Neural cell (in vitro differentiated cells): ENCODE measurements around the gene TULP1. TPM values are rescaled to one million over a fixed set of nuclear protein-coding genes. Genes with fewer than 3 reads are reported as not detected.

Source experiments
- H2AFZ ChIP-seq: fragments of 200-600, 300-800 bp; sonication (generic), shearing (Covaris generic); 2 replicates; pipeline ENCODE4 v1.6.0; 2014; ENCODE audit warnings: low read depth, mild to moderate bottlenecking, antibody characterized with exemption, low read length, moderate library complexity
- H3F3A ChIP-seq: fragments of 200-600 bp; shearing (Covaris generic); 2 replicates; pipeline ENCODE4 v1.6.1; 2016; ENCODE audit warnings: mild to moderate bottlenecking, moderate library complexity, mixed read lengths, antibody characterized with exemption, low read length; ENCODE audit not compliant: insufficient read depth, poor library complexity, severe bottlenecking
- H3K27ac ChIP-seq: fragments of 200-600, 300-800 bp; sonication (generic), shearing (Covaris generic); 2 replicates; pipeline ENCODE4 v1.5.1; 2014; ENCODE audit warnings: mild to moderate bottlenecking, low read length, moderate library complexity
- H3K27me3 ChIP-seq: fragments of 300-800, 200-600 bp; sonication (generic), shearing (Covaris generic); 2 replicates; pipeline ENCODE4 v1.6.0; 2014; ENCODE audit warnings: mild to moderate bottlenecking, low read depth, low read length, moderate library complexity; ENCODE audit not compliant: insufficient read depth
- H3K36me3 ChIP-seq: fragments of 300-800, 200-600 bp; sonication (generic), shearing (Covaris generic); 2 replicates; pipeline ENCODE4 v1.5.1; 2014; ENCODE audit warnings: mild to moderate bottlenecking, antibody characterized with exemption, low read length, moderate library complexity; ENCODE audit not compliant: insufficient read depth
- H3K4me2 ChIP-seq: fragments of 300-800, 200-600 bp; sonication (generic), shearing (Covaris generic); 2 replicates; pipeline ENCODE4 v1.6.0; 2014; ENCODE audit warnings: mild to moderate bottlenecking, low read length
- H3K4me3 ChIP-seq: fragments of 300-800, 200-600 bp; sonication (generic), shearing (Covaris generic); 2 replicates; pipeline ENCODE4 v1.5.1; 2014; ENCODE audit warnings: mild to moderate bottlenecking, low read length, moderate library complexity
- H3K79me2 ChIP-seq: fragments of 200-600 bp; shearing (Covaris generic); replicated peaks from 2 replicates; pipeline ENCODE4 v1.6.0; 2014; ENCODE audit warnings: mild to moderate bottlenecking, low read length, moderate library complexity; ENCODE audit not compliant: insufficient read depth
- H3K9ac ChIP-seq: fragments of 300-800, 200-600 bp; sonication (generic), shearing (Covaris generic); 2 replicates; pipeline ENCODE4 v1.6.1; 2016; ENCODE audit warnings: mild to moderate bottlenecking, low read length, mixed read lengths
- H3K9me2 ChIP-seq: fragments of 200-600 bp; shearing (Covaris generic); 2 replicates; pipeline ENCODE4 v1.6.1; 2016; ENCODE audit warnings: mild to moderate bottlenecking, low read length, mixed read lengths; ENCODE audit not compliant: insufficient read depth
- H3K9me3 ChIP-seq: fragments of 200-600, 300-800 bp; sonication (generic), shearing (Covaris generic); 2 replicates; pipeline ENCODE4 v1.6.1; 2016; ENCODE audit warnings: mild to moderate bottlenecking, mixed run types, low read length, moderate library complexity, mixed read lengths
- H4K20me1 ChIP-seq: fragments of 200-600 bp; shearing (Covaris generic); 2 replicates; pipeline ENCODE4 v1.6.1; 2016; ENCODE audit warnings: mild to moderate bottlenecking, mixed run types; ENCODE audit not compliant: insufficient read depth
- EP300 ChIP-seq: fragments of 450-650 bp; conservative IDR thresholded peaks from 2 replicates; pipeline ENCODE4 v1.6.1; 2014; ENCODE audit warnings: antibody characterized with exemption, mild to moderate bottlenecking, moderate library complexity; ENCODE audit not compliant: poor library complexity, severe bottlenecking
- EZH2 ChIP-seq: fragments of 200-600, 300-800 bp; shearing (Covaris generic), sonication (generic); IDR thresholded peaks from 2 replicates; pipeline ENCODE4 v1.6.1; 2014; ENCODE audit warnings: antibody characterized with exemption, low read length, borderline replicate concordance, mild to moderate bottlenecking; ENCODE audit not compliant: insufficient read depth, poor library complexity, severe bottlenecking
- MXI1 ChIP-seq: fragments of 450-650 bp; conservative IDR thresholded peaks from 2 replicates; pipeline ENCODE4 v1.6.1; 2014; ENCODE audit warnings: antibody characterized with exemption, mild to moderate bottlenecking; ENCODE audit not compliant: poor library complexity, severe bottlenecking
- POLR2AphosphoS5 ChIP-seq: IDR thresholded peaks from 2 replicates; pipeline ENCODE4 v1.6.1; 2012
- RAD21 ChIP-seq: fragments of 450-650 bp; conservative IDR thresholded peaks from 2 replicates; pipeline ENCODE4 v1.6.1; 2014; ENCODE audit warnings: antibody characterized with exemption, mild to moderate bottlenecking, moderate library complexity
- SMC3 ChIP-seq: fragments of 450-650 bp; conservative IDR thresholded peaks from 2 replicates; pipeline ENCODE4 v1.6.1; 2014; ENCODE audit warnings: antibody characterized with exemption, mild to moderate bottlenecking, moderate library complexity; ENCODE audit not compliant: poor library complexity
- TAF1 ChIP-seq: IDR thresholded peaks from 2 replicates; pipeline ENCODE4 v1.6.1; 2012; ENCODE audit warnings: low read depth
- polyA plus RNA-seq: library from polyadenylated mRNA; depleted of rRNA; stranded (reverse); fragments of >200 nt; gene quantifications from 2 replicates; pipeline ENCODE4 v1.2.3, GENCODE V29; 2014
- TF ChIP-seq, protein P1 (sequence below): IDR thresholded peaks from 2 replicates; pipeline ENCODE4 v1.6.1; 2012; ENCODE audit warnings: borderline replicate concordance
- TF ChIP-seq, protein P2 (sequence below): fragments of 450-650 bp; IDR thresholded peaks from 2 replicates; pipeline ENCODE4 v1.5.1; 2014; ENCODE audit warnings: antibody characterized with exemption, mild to moderate bottlenecking, moderate library complexity; ENCODE audit not compliant: poor library complexity, severe bottlenecking

Gene TULP1
- polyA plus RNA-seq, 1 donor from 2014 or later: not detected

DNA sequence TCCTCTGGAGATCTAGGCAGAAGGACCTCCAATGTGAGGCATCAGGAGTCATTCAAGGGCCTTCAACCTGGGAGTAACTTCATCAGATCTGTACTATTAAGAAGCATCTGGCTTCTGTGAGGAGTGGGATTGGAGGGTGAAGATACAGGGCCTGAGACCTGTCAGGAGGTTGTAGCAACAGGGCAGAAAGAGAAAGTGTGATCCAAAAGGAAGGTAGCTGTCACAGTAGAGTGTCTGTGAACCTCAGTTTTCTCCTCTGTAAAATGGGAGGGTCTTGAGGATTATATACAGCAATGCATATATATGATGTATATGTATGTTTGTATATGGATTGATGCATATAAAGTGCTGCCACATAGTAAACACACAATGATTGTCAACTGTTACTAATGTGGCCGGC lies 47.0 kb downstream of the TULP1 start:
- no peaks in the 10 kb centered on the region for H3K79me2 ChIP-seq
- H3K36me3 ChIP-seq: no peaks in the 10 kb centered on the region
- H3K9ac ChIP-seq: no peak overlapping the region

DNA sequence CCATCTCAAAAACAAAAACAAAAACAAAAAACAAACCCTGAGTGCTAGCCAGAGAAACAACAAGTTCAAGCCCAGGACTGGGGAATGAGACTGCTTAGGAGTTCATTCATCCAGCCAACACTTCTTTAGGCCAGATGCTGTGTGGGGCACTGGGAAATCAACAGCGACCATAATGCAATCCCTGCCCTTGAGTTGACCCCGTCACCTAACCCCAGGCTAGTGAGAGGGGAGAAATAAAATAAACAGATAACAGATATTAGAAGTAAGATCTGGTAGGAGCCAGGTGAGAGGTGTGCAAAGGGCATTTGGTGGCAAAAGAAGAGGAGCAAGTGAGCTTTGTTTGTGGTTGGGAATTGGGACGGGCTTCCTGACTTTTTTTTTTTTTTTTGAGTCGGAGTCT lies 49.4 kb downstream of the TULP1 start:
- no peak for TF ChIP-seq SMC3
- TF ChIP-seq, protein P1, sequence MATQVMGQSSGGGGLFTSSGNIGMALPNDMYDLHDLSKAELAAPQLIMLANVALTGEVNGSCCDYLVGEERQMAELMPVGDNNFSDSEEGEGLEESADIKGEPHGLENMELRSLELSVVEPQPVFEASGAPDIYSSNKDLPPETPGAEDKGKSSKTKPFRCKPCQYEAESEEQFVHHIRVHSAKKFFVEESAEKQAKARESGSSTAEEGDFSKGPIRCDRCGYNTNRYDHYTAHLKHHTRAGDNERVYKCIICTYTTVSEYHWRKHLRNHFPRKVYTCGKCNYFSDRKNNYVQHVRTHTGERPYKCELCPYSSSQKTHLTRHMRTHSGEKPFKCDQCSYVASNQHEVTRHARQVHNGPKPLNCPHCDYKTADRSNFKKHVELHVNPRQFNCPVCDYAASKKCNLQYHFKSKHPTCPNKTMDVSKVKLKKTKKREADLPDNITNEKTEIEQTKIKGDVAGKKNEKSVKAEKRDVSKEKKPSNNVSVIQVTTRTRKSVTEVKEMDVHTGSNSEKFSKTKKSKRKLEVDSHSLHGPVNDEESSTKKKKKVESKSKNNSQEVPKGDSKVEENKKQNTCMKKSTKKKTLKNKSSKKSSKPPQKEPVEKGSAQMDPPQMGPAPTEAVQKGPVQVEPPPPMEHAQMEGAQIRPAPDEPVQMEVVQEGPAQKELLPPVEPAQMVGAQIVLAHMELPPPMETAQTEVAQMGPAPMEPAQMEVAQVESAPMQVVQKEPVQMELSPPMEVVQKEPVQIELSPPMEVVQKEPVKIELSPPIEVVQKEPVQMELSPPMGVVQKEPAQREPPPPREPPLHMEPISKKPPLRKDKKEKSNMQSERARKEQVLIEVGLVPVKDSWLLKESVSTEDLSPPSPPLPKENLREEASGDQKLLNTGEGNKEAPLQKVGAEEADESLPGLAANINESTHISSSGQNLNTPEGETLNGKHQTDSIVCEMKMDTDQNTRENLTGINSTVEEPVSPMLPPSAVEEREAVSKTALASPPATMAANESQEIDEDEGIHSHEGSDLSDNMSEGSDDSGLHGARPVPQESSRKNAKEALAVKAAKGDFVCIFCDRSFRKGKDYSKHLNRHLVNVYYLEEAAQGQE: no peak
- TF ChIP-seq MXI1: no peak
- Histone ChIP-seq H2AFZ (no peak overlapping the region), H3K36me3 (no peaks in the 10 kb centered on the region), H3K79me2 (no peaks in the 10 kb centered on the region), H3F3A (no peaks in the 10 kb centered on the region), H3K4me3 (no peak overlapping the region), H3K27ac (no peak overlapping the region), H4K20me1 (no peaks in the 10 kb centered on the region), H3K4me2 (no peak overlapping the region), H3K9me3 (no peaks in the 10 kb centered on the region), H3K9me2 (no peaks in the 10 kb centered on the region), H3K27me3 (no peaks in the 10 kb centered on the region), H3K9ac (no peak overlapping the region)

More for the DNA sequence above, 47.0 kb downstream of the TULP1 start:
- Histone ChIP-seq H3K9me3 (no peaks in the 10 kb centered on the region), H3K9me2 (no peaks in the 10 kb centered on the region), H3K4me3 (no peak overlapping the region), H3K4me2 (no peak overlapping the region), H3F3A (no peaks in the 10 kb centered on the region), H2AFZ (no peak overlapping the region), H3K27me3 (no peaks in the 10 kb centered on the region), H4K20me1 (no peaks in the 10 kb centered on the region), H3K27ac (no peak overlapping the region)
- TF ChIP-seq, protein P1: no peak
- TF ChIP-seq TAF1: no peak
- no peak for TF ChIP-seq MXI1
- no peak for TF ChIP-seq EZH2

DNA sequence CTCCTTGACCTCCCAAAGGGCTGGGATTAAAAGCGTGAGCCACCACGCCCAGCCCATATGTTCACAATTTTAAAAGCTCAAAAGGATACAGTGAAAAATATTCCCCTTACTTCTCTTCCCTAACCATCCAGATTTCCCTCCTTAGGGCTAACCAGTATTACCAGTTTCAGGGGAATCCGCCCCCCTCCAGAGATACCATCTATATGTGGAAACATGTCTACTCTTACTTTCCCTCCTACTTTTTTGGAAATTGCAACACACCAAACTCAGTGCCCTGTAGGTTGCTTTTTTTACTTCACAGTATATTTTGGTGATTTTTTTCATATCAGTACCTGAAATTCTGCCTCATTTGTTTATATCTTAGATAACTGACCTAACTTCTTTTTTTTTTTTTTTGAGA lies 51.4 kb downstream of the TULP1 start:
- Histone ChIP-seq H3K9me2 (no peaks in the 10 kb centered on the region), H3K4me3 (no peak overlapping the region), H2AFZ (no peak overlapping the region), H3K4me2 (no peak overlapping the region), H3K9me3 (no peaks in the 10 kb centered on the region), H4K20me1 (no peaks in the 10 kb centered on the region), H3K9ac (no peak overlapping the region), H3K36me3 (no peaks in the 10 kb centered on the region), H3K79me2 (no peaks in the 10 kb centered on the region), H3K27ac (no peak overlapping the region), H3K27me3 (no peaks in the 10 kb centered on the region), H3F3A (no peaks in the 10 kb centered on the region)
- TF ChIP-seq, protein P2, sequence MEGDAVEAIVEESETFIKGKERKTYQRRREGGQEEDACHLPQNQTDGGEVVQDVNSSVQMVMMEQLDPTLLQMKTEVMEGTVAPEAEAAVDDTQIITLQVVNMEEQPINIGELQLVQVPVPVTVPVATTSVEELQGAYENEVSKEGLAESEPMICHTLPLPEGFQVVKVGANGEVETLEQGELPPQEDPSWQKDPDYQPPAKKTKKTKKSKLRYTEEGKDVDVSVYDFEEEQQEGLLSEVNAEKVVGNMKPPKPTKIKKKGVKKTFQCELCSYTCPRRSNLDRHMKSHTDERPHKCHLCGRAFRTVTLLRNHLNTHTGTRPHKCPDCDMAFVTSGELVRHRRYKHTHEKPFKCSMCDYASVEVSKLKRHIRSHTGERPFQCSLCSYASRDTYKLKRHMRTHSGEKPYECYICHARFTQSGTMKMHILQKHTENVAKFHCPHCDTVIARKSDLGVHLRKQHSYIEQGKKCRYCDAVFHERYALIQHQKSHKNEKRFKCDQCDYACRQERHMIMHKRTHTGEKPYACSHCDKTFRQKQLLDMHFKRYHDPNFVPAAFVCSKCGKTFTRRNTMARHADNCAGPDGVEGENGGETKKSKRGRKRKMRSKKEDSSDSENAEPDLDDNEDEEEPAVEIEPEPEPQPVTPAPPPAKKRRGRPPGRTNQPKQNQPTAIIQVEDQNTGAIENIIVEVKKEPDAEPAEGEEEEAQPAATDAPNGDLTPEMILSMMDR: no peak
- TF ChIP-seq EZH2 (no peak), RAD21 (no peak), EP300 (no peak), TAF1 (no peak), POLR2AphosphoS5 (no peak), MXI1 (no peak), SMC3 (no peak)
- TF ChIP-seq, protein P1: no peak
